Heart left ventricle (tissue), 16 donors: Measurements from ENCODE around the gene RXRA. TPM values are rescaled to one million over a fixed set of nuclear protein-coding genes. Genes with fewer than 3 reads are reported as not detected.

Experiments used
- ATAC-seq, 4 donors: fragments of 200-7000 bp; cut with Tn5 transposase; one replicate each; pipeline ENCODE4 v1.9.1; 2020 to 2022; ENCODE audit warnings: moderate library complexity in 4 of 4, mild to moderate bottlenecking in 3 of 4, moderate number of reproducible peaks in 1 of 4
- DNase-seq, 5 donors: peaks; one replicate each; pipeline ENCODE4 v3.0.0-alpha.2; 2020
- H3K27ac ChIP-seq, 12 donors: fragments of 200-600 bp; sonication (generic) in 4 of 12; one replicate each; pipeline versions ENCODE4 v1.5.0 to v1.8.0; 2016 to 2022; ENCODE audit warnings: mild to moderate bottlenecking in 2 of 12
- H3K27me3 ChIP-seq, 9 donors: fragments of 200-600 bp; sonication (generic) in 2 of 9; one replicate each; pipeline versions ENCODE4 v1.5.1 to v1.8.0; 2016 to 2022; ENCODE audit warnings: mild to moderate bottlenecking in 3 of 9
- H3K36me3 ChIP-seq, 9 donors: fragments of 200-600 bp; sonication (generic) in 2 of 9; one replicate each; pipeline versions ENCODE4 v1.5.0 to v1.8.0; 2018 to 2022; ENCODE audit warnings: mild to moderate bottlenecking in 2 of 9
- H3K4me1 ChIP-seq, 12 donors: fragments of 200-600 bp; sonication (generic) in 4 of 12; one replicate each; pipeline versions ENCODE4 v1.5.0 to v1.8.0; 2016 to 2022; ENCODE audit warnings: mild to moderate bottlenecking in 3 of 12
- H3K4me3 ChIP-seq, 12 donors: fragments of 200-600 bp; sonication (generic) in 4 of 12; one replicate each; pipeline versions ENCODE4 v1.5.0 to v1.8.0; 2017 to 2022; ENCODE audit warnings: mild to moderate bottlenecking in 9 of 12, moderate library complexity in 4 of 12
- H3K9me3 ChIP-seq, 12 donors: fragments of 200-600 bp; sonication (generic) in 4 of 12; one replicate each; pipeline versions ENCODE4 v1.5.0 to v1.8.0; 2016 to 2022; ENCODE audit warnings: mild to moderate bottlenecking in 1 of 12
- POLR2A ChIP-seq, 2 donors: fragments of 450-650 bp; IDR thresholded peaks; one replicate each; pipeline ENCODE4 v1.6.1; 2017; ENCODE audit warnings: antibody characterized with exemption in 2 of 2, mild to moderate bottlenecking in 2 of 2, moderate library complexity in 2 of 2
- WGBS, 4 donors: extraction: QIAGEN DNeasy Blood & Tissue Kit in 2 of 4; methylation state at CpG; one replicate each; pipeline versions ENCODE4 v1.1.5 to v1.1.7; 2013 to 2018; 5-methylcytosine and 5-hydroxymethylcytosine counted together
- intact Hi-C, 10 donors: fragments of 100-400 bp; cut with DNase I; formaldehyde crosslinking; loops; one replicate each; pipeline versions ENCODE4 v1.11.1 to v1.14.2; 2022
- polyA plus RNA-seq, 2 donors: library from polyadenylated mRNA; stranded (reverse); fragments of 200-250 nt; gene quantifications; one replicate each; pipeline ENCODE4 v1.2.3, GENCODE V29; 2013
- total RNA-seq, 9 donors: library from RNA; depleted of rRNA in 2 of 9; stranded (reverse); fragments of >200 nt in 2 of 9; fragmentation: NEBNext Ultra II Directional in 3 of 9; extraction: Animal tissue kit (Norgen Biotek cat#: 25700) in 3 of 9; gene quantifications; one replicate each; pipeline versions ENCODE4 v1.1.0 to v1.2.4, GENCODE V29; 2016 to 2023
- TF ChIP-seq, protein P1 (sequence below), 12 donors: fragments of 200-600 bp; sonication (generic) in 4 of 12; IDR thresholded peaks; one replicate each; pipeline versions ENCODE4 v1.5.0 to v1.8.0; 2018 to 2022; ENCODE audit warnings: antibody characterized with exemption in 12 of 12, mild to moderate bottlenecking in 5 of 12
- donor health status: ischemic (EF 13 %, LVEDD 7.1; RV severe dilation, severe dysfunction).
- donor health status: healthy with polysubstance abuse.
- donor health status: DM: no; HTN: yes; CAD: no.
- donor health status: DM: no; HTN: no; CAD: no.
- donor health status: ischemic (EF 25% LVEDD 6.9; RV normal size, moderate dysfunction).
- donor health status: ischemic (EF 25% LVEDD 5.7; RV mildly dilated, moderate dysfunction).
- donor health status: healthy.
- donor health status: DM: yes; HTN: yes; CAD: no.
- donor health status: ischemic (EF 35%, LVEDD 5.7; RV mildly dilated, moderate dysfunction).
- donor health status: nonischemic (EF 11% LVEDD 7.7; RV severe dilation, severe dysfunction).
- donor health status: DM: yes; HTN: yes; CAD: no.
- donor health status: PGD.
- donor health status: ischemic (EF 29% LVEDD 5.4; RV normal size, mild dysfunction).
- donor health status: nonischemic (EF 23%, LVEDD 6.1; RV moderate dilation, normal function).

Gene RXRA
- total and polyA plus RNA-seq, 11 donors = 45.5 to 87.9 (median 54.9) TPM

DNA sequence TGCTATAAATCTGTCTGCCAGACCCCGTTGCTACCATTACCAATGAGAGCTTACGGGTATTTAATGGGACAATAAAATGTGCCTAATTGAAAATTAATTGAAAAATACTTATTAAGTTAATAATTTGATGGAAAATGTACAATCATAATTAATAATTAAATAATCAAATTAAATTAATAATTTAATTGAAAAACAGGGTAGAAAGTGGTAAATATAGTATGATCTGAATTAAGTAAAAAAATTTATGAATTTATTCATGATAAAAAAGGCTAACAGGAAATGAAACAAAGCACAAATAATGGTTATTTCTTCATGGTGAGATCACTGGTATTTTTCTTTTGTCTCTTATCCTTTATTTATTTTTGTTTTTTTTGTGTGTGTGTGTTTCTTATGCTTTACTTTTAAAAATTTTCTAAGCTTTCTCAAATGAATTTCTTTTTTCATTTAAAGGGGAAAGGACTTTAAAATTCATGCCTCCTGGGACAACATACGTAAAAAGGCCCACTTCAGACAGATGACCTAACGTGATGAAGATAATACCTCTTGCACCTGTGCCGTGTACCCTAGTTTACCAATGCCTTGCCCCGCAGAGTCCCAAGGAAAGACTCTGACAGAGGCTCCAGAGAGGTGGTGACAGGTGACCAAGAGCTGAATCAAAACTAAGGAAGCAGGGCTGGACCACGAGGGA lies 24.0 kb upstream of the RXRA start:
- no peak for ATAC-seq
- Histone ChIP-seq H3K27ac (no peak overlapping the region), H3K4me3 (no peak overlapping the region), H3K36me3 (no peaks in the 10 kb centered on the region), H3K9me3 (no peaks in the 10 kb centered on the region), H3K4me1 (peaks cover 0 to 5% (median 0%) of the 10 kb centered on the region in 12 donors), H3K27me3 (no peaks in the 10 kb centered on the region)
- WGBS, 4 donors = 92 to 97% (median 93%) methylated on average over 7 of the region's 7 CpGs
- DNase-seq = peak in 2 of 5 donors; percentile 5 to 14
- intact Hi-C loops = no loop called here
- TF ChIP-seq, protein P1, sequence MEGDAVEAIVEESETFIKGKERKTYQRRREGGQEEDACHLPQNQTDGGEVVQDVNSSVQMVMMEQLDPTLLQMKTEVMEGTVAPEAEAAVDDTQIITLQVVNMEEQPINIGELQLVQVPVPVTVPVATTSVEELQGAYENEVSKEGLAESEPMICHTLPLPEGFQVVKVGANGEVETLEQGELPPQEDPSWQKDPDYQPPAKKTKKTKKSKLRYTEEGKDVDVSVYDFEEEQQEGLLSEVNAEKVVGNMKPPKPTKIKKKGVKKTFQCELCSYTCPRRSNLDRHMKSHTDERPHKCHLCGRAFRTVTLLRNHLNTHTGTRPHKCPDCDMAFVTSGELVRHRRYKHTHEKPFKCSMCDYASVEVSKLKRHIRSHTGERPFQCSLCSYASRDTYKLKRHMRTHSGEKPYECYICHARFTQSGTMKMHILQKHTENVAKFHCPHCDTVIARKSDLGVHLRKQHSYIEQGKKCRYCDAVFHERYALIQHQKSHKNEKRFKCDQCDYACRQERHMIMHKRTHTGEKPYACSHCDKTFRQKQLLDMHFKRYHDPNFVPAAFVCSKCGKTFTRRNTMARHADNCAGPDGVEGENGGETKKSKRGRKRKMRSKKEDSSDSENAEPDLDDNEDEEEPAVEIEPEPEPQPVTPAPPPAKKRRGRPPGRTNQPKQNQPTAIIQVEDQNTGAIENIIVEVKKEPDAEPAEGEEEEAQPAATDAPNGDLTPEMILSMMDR (IDR thresholded peaks at IDR 0.05) = no peak
- no peak for TF ChIP-seq POLR2A (IDR thresholded peaks at IDR 0.05)

DNA sequence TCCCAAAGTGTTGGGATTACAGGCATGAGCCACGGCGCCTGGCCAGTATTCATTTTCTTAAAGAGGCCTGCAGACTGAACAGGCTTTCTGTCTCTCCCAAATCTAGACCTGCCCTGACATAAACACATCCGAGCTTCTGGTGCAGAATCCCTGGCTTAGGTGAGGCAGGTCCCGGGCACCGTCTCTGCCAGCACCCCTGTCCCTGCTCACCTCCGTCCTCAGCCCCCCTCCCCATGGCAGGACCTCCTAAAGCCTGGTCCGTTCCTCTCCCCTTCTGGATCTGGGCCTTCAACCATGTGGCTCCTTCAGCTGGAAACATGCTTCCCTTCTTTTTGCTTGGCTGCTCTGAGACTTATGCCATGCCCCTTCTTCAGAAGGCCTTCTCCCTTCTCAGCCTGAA lies 22.7 kb upstream of the RXRA start:
- ATAC-seq (no peak), DNase-seq (peak in 2 of 5 donors; percentile 19 to 24)
- TF ChIP-seq, protein P1 (IDR thresholded peaks at IDR 0.05) = no peak
- no peak for TF ChIP-seq POLR2A (IDR thresholded peaks at IDR 0.05)
- no peak overlapping the region for H3K4me3 ChIP-seq
- WGBS, 4 donors = 95 to 98% (median 96%) methylated on average over 6 to 7 of the region's 7 CpGs
- peaks cover 0 to 5% (median 0%) of the 10 kb centered on the region in 12 donors for H3K4me1 ChIP-seq
- intact Hi-C loops = no loop called here
- no peaks in the 10 kb centered on the region for H3K9me3 ChIP-seq
- no peaks in the 10 kb centered on the region for H3K27me3 ChIP-seq
- H3K36me3 ChIP-seq = no peaks in the 10 kb centered on the region
- H3K27ac ChIP-seq = no peak overlapping the region

DNA sequence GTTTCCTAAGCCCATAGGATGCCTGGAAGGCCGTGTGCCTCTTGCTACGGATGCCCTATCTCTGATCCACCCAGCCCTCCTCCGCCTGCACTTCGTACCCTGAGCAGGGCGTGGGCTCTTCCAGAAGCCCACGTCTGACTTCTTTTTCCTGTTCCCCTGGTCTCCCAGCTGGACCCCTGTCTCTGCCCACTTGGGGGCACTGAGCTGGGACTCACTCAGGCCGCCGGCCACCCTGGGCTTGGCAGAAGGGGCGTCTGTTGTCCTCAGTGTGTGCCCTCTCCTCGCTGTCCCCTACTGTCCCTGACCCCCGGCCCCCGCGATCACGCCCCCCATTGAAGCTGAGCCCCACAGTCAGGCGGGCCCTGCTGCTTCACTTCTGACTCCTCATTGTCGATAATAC lies 22.0 kb upstream of the RXRA start:
- ATAC-seq = no peak
- WGBS, 4 donors = 88 to 97% (median 90%) methylated on average over 16 of the region's 16 CpGs
- Histone ChIP-seq H3K36me3 (no peaks in the 10 kb centered on the region), H3K27ac (no peak overlapping the region), H3K4me3 (no peak overlapping the region), H3K4me1 (peaks cover 0 to 5% (median 0%) of the 10 kb centered on the region in 12 donors), H3K27me3 (no peaks in the 10 kb centered on the region), H3K9me3 (no peaks in the 10 kb centered on the region)
- DNase-seq = peak in 2 of 5 donors; percentile 19 to 56
- TF ChIP-seq, protein P1 (IDR thresholded peaks at IDR 0.05) = no peak
- TF ChIP-seq POLR2A (IDR thresholded peaks at IDR 0.05) = no peak
- intact Hi-C loops = no loop called here

DNA sequence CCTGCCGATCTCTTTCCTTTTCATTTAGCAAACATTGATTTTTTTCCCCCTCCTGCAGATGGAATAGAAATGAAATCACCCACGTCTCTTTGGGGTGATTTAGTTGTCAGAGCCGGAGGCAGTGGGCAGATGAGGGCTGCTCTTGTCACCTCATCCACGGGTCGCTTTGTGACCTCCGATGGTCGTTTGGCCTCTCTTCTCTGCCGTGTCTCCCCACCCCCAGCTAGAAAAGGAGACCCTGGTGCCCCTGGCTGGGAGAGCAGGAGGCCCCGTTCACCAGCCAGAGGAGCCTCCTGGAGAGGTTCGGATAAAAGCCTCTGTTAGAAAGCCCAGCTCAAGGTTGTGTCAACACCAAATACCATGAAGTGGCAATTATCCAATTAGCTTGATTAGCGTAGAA lies 21.6 kb upstream of the RXRA start:
- intact Hi-C loops = no loop called here
- H3K4me3 ChIP-seq = no peak overlapping the region
- ATAC-seq = no peak
- no peaks in the 10 kb centered on the region for H3K27me3 ChIP-seq
- H3K4me1 ChIP-seq = peaks cover 0 to 4% (median 0%) of the 10 kb centered on the region in 12 donors
- no peaks in the 10 kb centered on the region for H3K9me3 ChIP-seq
- H3K27ac ChIP-seq = no peak overlapping the region
- no peak for TF ChIP-seq POLR2A (IDR thresholded peaks at IDR 0.05)
- TF ChIP-seq, protein P1 (IDR thresholded peaks at IDR 0.05) = no peak
- H3K36me3 ChIP-seq = no peaks in the 10 kb centered on the region
- peak in 1 of 5 donors; percentile 14 for DNase-seq
- 84 to 87% (median 86%) methylated on average over 11 of the region's 11 CpGs for WGBS, 4 donors
